Measurements from ENCODE around the gene KCNAB1. TPM values are rescaled to one million over a fixed set of nuclear protein-coding genes. Genes with fewer than 3 reads are reported as not detected.

The KCNAB1 gene
- total RNA-seq, 1 experiment from 2014 or later: not detected

DNA sequence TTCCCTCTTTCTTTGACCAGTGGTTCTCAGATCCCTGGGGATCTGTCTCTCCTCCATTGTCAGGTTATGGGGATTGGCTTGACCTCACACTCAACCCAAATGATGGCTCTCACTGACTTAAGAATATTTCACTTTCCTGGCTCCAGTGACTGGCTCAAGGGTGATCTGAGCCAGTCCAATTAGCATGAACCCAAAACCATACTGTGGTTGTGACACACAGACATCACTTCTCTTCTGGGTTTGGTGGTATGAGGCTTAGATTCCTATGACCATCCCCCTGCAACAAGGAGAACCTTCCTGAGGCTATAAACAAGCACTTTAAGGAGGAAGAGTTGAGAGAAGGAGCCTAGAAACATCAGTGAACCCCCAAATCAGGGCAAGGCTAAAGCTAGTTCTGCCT lies 85.8 kb downstream of the KCNAB1 start:
- H3K27ac ChIP-seq (ENCODE audit: low read depth, low read length, poor library complexity, severe bottlenecking): no peak overlapping the region
- H3K4me3 ChIP-seq (ENCODE audit: low read depth, low read length, poor library complexity, severe bottlenecking): no peak overlapping the region
- H3K36me3 ChIP-seq (ENCODE audit: insufficient read depth, low read length, poor library complexity, severe bottlenecking): no peaks in the 10 kb centered on the region
- H3K27me3 ChIP-seq (replicated peaks; ENCODE audit: insufficient read depth, low read depth, low read length, poor library complexity): no peaks in the 10 kb centered on the region
- no TSS peak for BruUV-seq (replicated peaks)
- CTCF ChIA-PET: no interaction called here
- TF ChIP-seq, protein P1, sequence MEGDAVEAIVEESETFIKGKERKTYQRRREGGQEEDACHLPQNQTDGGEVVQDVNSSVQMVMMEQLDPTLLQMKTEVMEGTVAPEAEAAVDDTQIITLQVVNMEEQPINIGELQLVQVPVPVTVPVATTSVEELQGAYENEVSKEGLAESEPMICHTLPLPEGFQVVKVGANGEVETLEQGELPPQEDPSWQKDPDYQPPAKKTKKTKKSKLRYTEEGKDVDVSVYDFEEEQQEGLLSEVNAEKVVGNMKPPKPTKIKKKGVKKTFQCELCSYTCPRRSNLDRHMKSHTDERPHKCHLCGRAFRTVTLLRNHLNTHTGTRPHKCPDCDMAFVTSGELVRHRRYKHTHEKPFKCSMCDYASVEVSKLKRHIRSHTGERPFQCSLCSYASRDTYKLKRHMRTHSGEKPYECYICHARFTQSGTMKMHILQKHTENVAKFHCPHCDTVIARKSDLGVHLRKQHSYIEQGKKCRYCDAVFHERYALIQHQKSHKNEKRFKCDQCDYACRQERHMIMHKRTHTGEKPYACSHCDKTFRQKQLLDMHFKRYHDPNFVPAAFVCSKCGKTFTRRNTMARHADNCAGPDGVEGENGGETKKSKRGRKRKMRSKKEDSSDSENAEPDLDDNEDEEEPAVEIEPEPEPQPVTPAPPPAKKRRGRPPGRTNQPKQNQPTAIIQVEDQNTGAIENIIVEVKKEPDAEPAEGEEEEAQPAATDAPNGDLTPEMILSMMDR (conservative IDR thresholded peaks at IDR 0.05; ENCODE audit: low read depth, low read length): no peak
- no peak for TF ChIP-seq EZH2 (IDR thresholded peaks at IDR 0.05; ENCODE audit: borderline replicate concordance, low read depth, low read length, poor library complexity, severe bottlenecking)
- intact Hi-C loops (cut with micrococcal nuclease; ENCODE audit: unreplicated experiment): no loop called here
- no peak for DNase-seq (ENCODE audit: low spot score)
- H3K9me3 ChIP-seq (ENCODE audit: low read depth, low read length, poor library complexity, severe bottlenecking): no peaks in the 10 kb centered on the region
- no peaks in the 10 kb centered on the region for H3K4me1 ChIP-seq (ENCODE audit: insufficient read depth, low read length, poor library complexity, severe bottlenecking)
- POLR2A ChIA-PET (ENCODE audit: low non-redundant PET): no interaction called here

GRCh38 chr3:156207802-156208685 lies 87.7 kb downstream of the KCNAB1 start:
- Histone ChIP-seq H3K36me3 (ENCODE audit: insufficient read depth, low read length, poor library complexity, severe bottlenecking) (no peaks in the 10 kb centered on the region), H3K4me3 (ENCODE audit: low read depth, low read length, poor library complexity, severe bottlenecking) (no peak overlapping the region), H3K9me3 (ENCODE audit: low read depth, low read length, poor library complexity, severe bottlenecking) (no peaks in the 10 kb centered on the region), H3K4me1 (ENCODE audit: insufficient read depth, low read length, poor library complexity, severe bottlenecking) (no peaks in the 10 kb centered on the region), H3K27ac (ENCODE audit: low read depth, low read length, poor library complexity, severe bottlenecking) (no peak overlapping the region), H3K27me3 (replicated peaks; ENCODE audit: insufficient read depth, low read depth, low read length, poor library complexity) (no peaks in the 10 kb centered on the region)
- DNase-seq (ENCODE audit: low spot score): no peak
- no peak for TF ChIP-seq EZH2 (IDR thresholded peaks at IDR 0.05; ENCODE audit: borderline replicate concordance, low read depth, low read length, poor library complexity, severe bottlenecking)
- TF ChIP-seq, protein P1 (conservative IDR thresholded peaks at IDR 0.05; ENCODE audit: low read depth, low read length): no peak
- intact Hi-C loops (cut with micrococcal nuclease; ENCODE audit: unreplicated experiment): no loop called here
- CTCF ChIA-PET: interaction anchor here (0.6 kb wide), 1 partner anchor 41 kb away, joined by 3 read pairs; no protein-coding TSS in a partner anchor
- no TSS peak for BruUV-seq (replicated peaks)
- POLR2A ChIA-PET (ENCODE audit: low non-redundant PET): no interaction called here

DNA sequence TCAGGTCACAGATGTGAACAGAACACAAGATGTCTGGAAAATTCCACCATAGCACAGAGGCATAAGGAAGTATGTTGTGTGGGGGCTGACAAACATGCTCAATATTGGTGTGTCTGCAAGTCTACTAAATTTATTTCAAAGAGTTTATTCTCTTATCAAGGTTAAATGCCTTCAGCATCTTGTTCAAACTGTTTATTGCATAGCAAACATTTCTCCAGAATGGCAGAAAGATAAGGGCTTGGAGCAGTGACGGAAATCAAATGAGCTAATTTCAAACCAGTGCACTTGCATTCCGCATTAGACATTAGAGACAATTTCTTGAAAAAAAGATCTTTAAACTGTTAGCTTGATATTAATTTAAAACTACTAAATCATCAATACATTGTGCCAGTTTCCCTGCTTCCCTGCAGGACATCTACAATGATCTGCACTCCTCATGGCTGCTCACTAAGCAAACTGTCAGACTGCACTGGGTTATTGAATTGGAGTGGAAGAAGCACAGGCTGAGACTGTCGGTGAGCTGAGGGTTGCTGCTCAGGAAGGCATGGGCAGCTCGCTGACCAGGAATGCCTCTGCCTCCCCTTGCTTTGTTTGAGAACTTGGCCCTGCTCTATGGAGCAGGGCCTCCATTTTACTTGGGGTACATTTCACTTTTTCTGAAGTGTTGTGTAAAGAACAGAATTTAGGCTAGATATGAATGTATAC lies 89.4 kb downstream of the KCNAB1 start:
- H3K36me3 ChIP-seq (ENCODE audit: insufficient read depth, low read length, poor library complexity, severe bottlenecking): no peaks in the 10 kb centered on the region
- H3K4me1 ChIP-seq (ENCODE audit: insufficient read depth, low read length, poor library complexity, severe bottlenecking): no peaks in the 10 kb centered on the region
- TF ChIP-seq EZH2 (IDR thresholded peaks at IDR 0.05; ENCODE audit: borderline replicate concordance, low read depth, low read length, poor library complexity, severe bottlenecking): no peak
- TF ChIP-seq, protein P1 (conservative IDR thresholded peaks at IDR 0.05; ENCODE audit: low read depth, low read length): no peak
- intact Hi-C loops (cut with micrococcal nuclease; ENCODE audit: unreplicated experiment): no loop called here
- H3K4me3 ChIP-seq (ENCODE audit: low read depth, low read length, poor library complexity, severe bottlenecking): no peak overlapping the region
- no TSS peak for BruUV-seq (replicated peaks)
- H3K9me3 ChIP-seq (ENCODE audit: low read depth, low read length, poor library complexity, severe bottlenecking): no peaks in the 10 kb centered on the region
- ChIA-PET CTCF (no interaction called here), POLR2A (ENCODE audit: low non-redundant PET) (no interaction called here)
- DNase-seq (ENCODE audit: low spot score): no peak
- H3K27ac ChIP-seq (ENCODE audit: low read depth, low read length, poor library complexity, severe bottlenecking): no peak overlapping the region
- no peaks in the 10 kb centered on the region for H3K27me3 ChIP-seq (replicated peaks; ENCODE audit: insufficient read depth, low read depth, low read length, poor library complexity)
